ENCODE data around the gene SPEG.

The SPEG gene

DNA sequence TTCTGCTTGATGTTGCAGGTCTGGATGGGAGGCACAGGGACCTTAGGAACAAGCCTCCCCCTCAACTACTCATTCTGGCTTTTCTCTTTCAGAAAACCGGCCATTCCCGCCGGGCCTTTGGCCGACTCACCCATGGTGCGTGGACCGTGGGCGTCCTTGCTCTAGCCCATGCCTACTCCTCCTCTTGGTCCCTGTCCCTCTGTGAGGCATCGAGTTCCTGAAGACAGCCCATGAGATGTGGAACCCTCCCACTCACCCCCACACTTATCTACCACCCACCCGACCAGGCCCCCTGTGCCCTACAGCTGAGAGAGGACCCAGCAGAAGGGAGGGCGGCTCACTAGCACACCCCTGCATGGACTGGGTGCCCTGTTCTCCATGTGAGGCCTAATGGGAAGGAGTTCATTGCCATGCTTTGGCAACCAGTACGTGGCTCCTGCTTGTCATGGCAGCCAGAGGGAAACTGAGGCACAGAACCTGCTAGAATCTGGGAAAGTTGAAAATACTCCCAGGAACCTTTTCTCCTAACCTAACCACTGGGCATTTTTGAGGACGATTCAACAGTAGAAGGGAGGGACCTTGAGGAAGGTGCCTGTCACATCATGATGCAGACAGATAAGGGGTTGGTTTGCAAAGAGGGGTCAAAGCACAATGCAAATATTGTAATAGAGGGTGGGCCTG, 8.5 kb downstream of the SPEG start:
- DNase-seq (ENCODE audit: low read depth in 3 of 3) = no peak

GRCh38 chr2:219443697-219444023, 9.0 kb downstream of the SPEG start:
- DNase-seq (ENCODE audit: low read depth in 3 of 3) = no peak

- no peak for DNase-seq (ENCODE audit: low read depth in 3 of 3)
Measured at GRCh38 chr2:219444566-219445091, 10.0 kb downstream of the SPEG start.

DNA sequence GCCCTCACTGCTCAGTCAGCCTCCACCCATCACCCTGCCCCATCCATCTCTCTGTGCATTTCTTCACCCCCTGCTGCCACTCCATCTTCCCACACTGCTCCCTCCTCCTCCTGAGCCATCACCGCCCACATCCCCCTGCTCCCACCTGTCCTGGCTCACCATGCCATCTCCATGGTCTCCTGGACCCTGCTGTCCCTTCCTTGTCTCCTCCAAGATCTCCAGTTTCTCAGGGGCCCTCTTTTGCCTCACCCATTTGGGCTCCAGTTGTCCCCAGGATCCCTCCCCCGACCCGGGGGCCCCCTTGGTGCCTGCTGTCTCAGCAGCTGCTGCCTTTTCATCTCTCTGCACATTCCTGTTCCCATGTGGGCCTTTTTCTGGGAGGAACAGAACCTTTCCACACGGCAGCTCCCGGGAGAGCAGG, 10.6 kb downstream of the SPEG start:
- DNase-seq (ENCODE audit: low read depth in 3 of 3) = no peak

DNA sequence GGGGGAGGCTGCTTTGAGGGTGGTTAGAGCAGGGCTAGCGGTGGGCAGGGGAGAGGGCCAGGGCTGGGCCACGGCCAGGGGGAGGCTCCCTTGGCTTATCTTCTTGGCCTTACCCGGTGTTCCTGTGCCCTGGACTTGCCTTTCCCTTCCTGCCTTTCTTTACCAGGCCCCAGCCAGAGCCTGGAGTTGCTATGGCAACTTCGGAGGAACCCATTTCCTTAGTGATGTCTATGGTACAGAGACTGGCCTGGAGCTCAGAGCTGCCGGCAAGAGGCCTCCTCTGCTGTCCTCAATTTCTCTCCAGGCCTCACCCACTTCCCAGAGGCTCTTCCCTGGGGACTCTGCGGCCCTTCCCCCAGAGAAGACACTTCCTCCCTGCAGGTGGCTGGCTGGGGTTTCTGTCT, 11.5 kb downstream of the SPEG start:
- no peak for DNase-seq (ENCODE audit: low read depth in 3 of 3)

DNA sequence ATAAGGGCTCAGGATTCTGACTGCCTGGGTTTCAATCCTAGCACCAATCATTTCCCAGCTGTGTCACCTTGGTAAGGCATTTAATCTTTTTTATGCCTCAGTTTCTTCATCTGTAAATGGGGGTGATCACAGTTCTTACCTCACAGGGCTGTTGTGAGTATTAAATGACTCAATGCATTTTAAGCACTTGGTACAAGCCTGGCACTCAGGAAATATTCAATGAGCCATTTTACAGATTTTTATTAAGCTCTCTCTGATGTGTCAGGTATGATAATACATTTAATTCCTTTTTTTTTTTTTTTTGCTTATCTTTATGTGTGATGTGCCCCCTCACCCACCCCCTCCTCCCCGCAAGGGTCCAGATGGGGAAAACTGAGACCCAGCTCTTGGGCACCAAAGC, 12.0 kb downstream of the SPEG start:
- DNase-seq (ENCODE audit: low read depth in 3 of 3) = no peak

DNA sequence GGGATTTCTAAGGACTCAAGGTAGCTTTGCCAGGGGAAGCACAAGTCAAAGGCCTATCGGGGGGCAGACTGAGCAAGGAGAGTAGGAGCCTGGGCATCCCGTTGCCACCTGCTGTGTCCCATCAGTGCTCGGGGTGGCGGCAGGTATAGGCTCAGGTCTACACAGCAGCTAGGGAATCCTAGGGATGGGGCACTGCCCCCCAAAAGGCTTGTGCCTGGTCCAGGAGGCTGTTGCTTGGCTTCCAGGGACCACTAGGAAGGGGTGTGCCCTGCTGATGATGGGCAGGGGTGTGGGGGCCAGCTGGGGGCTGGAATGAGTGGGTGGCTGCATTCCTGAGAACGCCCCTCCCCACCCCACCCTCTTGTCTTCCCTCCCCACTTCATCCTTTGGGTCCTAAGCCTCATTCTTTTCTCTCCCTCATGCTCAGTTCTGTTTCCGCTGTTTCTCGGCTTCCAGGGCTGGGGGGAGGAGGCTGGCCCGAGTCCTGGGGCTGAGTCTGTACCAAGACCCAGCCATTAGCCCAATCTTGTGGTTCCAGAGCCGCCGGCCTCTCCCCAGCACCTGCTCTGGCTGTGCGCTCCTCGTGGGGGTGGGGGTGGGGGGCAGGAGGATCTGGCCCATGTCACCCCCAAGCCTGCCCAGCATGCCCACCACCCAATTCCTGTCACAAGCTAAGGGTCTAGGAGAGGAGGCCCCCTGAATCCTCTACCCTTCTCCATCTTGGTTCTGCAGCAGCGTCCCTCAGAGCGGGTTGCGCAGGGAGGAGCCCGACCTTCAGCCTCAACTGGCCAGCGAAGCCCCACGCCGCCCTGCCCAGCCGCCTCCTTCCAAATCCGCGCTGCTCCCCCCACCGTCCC, 12.8 kb downstream of the SPEG start:
- DNase-seq (ENCODE audit: low read depth in 3 of 3) = no peak

GRCh38 chr2:219448099-219448775, 13.6 kb downstream of the SPEG start:
- DNase-seq (ENCODE audit: low read depth in 3 of 3) = no peak

DNA sequence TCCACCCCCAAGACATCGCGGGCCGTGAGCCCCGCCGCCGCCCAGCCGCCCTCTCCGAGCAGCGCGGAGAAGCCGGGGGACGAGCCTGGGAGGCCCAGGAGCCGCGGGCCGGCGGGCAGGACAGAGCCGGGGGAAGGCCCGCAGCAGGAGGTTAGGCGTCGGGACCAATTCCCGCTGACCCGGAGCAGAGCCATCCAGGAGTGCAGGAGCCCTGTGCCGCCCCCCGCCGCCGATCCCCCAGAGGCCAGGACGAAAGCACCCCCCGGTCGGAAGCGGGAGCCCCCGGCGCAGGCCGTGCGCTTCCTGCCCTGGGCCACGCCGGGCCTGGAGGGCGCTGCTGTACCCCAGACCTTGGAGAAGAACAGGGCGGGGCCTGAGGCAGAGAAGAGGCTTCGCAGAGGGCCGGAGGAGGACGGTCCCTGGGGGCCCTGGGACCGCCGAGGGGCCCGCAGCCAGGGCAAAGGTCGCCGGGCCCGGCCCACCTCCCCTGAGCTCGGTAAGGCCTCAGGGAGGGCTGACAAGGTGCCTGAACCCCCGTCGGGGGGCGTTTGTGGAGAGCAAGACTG, 14.2 kb downstream of the SPEG start:
- DNase-seq (ENCODE audit: low read depth in 3 of 3) = no peak

GRCh38 chr2:219449609-219450008, 15.0 kb downstream of the SPEG start:
- no peak for DNase-seq (ENCODE audit: low read depth in 3 of 3)

DNA sequence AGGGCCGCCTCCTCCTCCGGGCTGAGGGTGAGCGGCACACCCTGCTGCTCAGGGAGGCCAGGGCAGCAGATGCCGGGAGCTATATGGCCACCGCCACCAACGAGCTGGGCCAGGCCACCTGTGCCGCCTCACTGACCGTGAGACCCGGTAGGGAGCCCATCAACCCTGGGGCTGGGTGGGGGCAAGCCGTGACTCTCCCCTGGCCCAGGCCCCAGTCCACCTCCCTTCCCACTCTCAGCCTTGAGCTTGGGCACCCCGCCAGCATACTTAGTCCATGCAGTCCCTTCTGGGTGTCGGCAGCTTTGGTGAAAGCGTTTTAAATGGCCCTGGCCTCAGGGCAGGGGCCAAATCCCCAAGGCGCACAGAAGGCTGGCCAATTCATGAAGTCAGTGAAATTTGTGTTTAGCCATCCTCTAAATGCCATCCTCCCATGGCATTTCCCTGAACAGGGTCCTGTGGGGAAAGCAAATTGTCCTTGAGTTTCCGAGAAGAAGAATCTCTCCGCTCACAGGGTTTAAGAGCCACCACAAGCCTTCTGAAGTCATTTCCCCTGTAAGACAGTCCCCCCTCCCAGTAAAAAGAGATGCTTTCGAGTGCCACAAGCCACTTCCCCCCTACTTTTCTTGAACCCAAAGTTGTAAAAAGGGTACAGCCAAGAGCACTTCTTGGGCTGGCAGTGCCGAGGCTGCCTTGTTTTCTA, 17.2 kb downstream of the SPEG start:
- DNase-seq (ENCODE audit: low read depth in 3 of 3) = no peak

- no peak for DNase-seq (ENCODE audit: low read depth in 3 of 3)
Measured at GRCh38 chr2:219452361-219453317, 18.0 kb downstream of the SPEG start.

DNA sequence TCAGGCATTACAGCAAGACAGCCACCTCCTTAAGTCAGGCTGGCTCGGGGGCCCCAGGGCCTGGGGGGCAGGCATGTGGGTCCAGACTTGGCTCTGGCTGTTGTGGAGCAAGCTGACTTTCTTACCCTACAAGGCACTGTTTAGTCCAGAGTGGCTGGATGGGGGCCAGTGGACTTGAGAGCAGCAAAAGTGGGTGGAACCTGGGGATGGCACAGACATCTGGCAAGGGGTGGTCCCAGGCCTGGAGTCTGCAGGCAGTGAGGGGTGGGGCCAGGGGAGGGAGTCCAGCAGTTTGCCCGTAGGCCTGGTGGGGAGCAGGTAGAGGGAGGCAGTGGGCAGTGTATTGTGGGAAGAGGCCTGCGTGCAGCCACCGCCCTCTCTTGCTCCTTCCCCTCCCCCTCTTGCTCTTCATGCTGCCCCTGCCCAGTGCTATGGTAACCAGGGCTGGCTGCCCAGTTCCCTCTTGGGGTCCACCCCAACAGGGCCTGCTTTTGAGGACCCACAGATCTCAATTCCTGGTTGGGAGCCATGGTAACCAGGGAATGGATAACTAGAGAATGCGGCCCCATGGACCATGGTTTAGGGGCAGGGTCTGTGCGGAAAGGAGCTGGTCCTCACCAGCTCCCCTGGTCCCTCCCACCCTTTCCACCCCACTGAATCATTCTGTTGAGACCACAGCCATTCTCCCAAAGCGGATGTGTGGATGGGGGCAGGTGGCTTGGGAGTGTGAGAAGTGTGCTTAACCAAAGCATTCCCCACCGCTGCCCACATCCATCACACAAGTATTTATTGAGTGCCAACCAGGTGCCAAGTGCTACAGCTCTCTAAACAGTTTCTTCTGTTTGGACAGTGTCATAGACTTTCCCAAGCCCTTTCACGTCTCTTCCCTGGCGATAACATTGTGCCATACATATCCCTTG, 19.3 kb downstream of the SPEG start:
- no peak for DNase-seq (ENCODE audit: low read depth in 3 of 3)

- DNase-seq (ENCODE audit: low read depth in 3 of 3) = no peak
Measured at GRCh38 chr2:219455581-219455980, 20.9 kb downstream of the SPEG start.

DNA sequence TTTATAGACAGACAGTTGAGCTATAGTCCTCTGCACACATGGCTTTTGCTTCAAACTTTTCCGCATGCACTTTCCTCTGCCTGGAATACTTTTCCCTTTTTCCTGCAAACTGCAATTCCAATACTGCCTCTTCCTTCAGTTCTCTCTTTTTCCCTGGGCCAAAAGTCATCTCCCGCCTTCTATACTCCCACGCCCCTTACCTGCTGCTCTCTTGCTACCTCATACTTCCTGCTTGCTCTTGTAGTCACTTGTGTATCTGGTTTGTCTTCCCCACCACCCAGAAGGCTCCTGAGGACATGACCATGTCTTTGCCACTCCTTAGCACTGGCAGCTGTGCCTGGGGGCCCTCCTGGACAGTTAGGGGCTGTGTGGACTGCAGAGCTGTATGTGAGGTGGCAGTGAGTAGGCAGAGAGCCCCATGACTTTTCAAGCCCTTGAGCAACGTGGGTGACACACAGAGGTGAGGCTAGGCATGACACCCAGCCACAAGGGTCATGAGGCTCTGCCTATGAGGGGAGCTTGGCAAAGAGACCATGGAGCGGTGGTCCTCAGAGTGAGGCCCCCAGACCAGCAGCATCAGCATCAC, 23.2 kb downstream of the SPEG start:
- DNase-seq (ENCODE audit: low read depth in 3 of 3) = no peak

DNA sequence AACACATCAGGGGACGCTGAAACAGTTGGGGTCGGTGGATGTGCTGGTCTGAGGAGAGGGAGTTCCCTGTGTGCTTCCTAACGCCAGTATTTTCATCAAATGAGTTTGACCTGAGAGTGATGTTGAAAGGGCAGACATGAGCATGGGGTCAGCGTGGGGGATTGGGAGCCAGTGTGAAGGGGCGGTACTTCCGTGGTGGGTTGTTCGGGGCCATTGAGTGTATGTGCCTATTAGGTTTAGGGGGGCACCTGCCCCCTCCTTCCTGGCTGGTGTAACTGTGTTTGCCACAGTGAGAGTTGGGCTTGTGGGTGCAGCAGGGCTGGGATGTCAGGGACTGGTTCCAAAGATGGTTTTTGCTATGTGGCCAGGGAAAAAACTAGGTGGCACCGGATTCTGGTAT, 24.4 kb downstream of the SPEG start:
- DNase-seq (ENCODE audit: low read depth in 3 of 3) = no peak

GRCh38 chr2:219459460-219460311, 25.0 kb downstream of the SPEG start:
- DNase-seq (ENCODE audit: low read depth in 3 of 3) = peak in 1 of 3 experiments; percentile 13

DNA sequence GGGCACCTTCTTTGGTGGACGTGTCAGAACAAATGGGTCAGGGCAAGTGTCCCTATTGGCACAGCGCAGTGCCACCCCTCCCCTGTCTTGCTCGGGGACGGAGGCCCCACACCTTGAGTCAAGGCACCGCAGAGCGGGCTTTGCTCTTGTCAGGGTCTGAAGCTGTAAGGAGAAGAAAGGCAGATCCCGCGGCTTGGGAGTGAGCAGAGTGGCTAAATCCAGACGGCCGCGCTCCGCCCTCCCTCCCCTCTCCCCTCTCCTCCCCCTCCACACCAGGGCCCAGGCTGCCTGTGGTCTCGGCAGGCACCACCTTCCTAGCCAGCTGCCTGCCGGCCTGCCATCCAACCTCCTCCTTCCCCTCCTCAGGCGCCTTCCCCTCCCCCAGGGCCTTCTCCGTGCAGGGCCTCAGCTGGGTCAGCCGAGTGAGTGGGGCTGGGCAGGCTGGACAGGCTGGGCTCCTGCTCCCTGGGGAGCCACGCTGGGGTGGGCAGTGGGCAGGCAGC, 25.8 kb downstream of the SPEG start:
- DNase-seq (ENCODE audit: low read depth in 3 of 3) = no peak
